Measurements from ENCODE around the gene TSSK2.

Gene TSSK2

GRCh38 chr22:19122752-19123492 is 8.2 kb upstream of the TSSK2 start:
- peak overlapping the region; percentile 86 for H3K27ac ChIP-seq
- ChIA-PET CTCF (no interaction called here), POLR2A (ENCODE audit: low non-redundant PET) (interaction anchor here (0.6 to 1.0 kb wide), 3 partner anchors 12 to 50 kb away, joined by 3 to 4 read pairs (median 4); partner anchors contain the start of gene ESS2)
- DNase-seq (ENCODE audit: low spot score) = no peak
- no peak for TF ChIP-seq CTCF (conservative IDR thresholded peaks at IDR 0.05; ENCODE audit: low read depth)

GRCh38 chr22:19123936-19124335 is 7.2 kb upstream of the TSSK2 start:
- ChIA-PET POLR2A (ENCODE audit: low non-redundant PET) (no interaction called here), CTCF (no interaction called here)
- H3K27ac ChIP-seq = no peak overlapping the region
- TF ChIP-seq CTCF (conservative IDR thresholded peaks at IDR 0.05; ENCODE audit: low read depth) = no peak
- DNase-seq (ENCODE audit: low spot score) = no peak

GRCh38 chr22:19124377-19124776 is 6.7 kb upstream of the TSSK2 start:
- POLR2A ChIA-PET (ENCODE audit: low non-redundant PET) = no interaction called here
- no peak overlapping the region for H3K27ac ChIP-seq
- no peak for DNase-seq (ENCODE audit: low spot score)
- no peak for TF ChIP-seq CTCF (conservative IDR thresholded peaks at IDR 0.05; ENCODE audit: low read depth)
- CTCF ChIA-PET = no interaction called here

GRCh38 chr22:19125011-19125410 is 6.1 kb upstream of the TSSK2 start:
- no peak for TF ChIP-seq CTCF (conservative IDR thresholded peaks at IDR 0.05; ENCODE audit: low read depth)
- CTCF ChIA-PET = interaction anchor here (0.7 kb wide), 1 partner anchor 26 kb away, joined by 3 read pairs; no protein-coding TSS in a partner anchor
- no peak for DNase-seq (ENCODE audit: low spot score)
- no peak overlapping the region for H3K27ac ChIP-seq
- POLR2A ChIA-PET (ENCODE audit: low non-redundant PET) = no interaction called here

GRCh38 chr22:19125474-19126308 is 5.4 kb upstream of the TSSK2 start:
- no peak for TF ChIP-seq CTCF (conservative IDR thresholded peaks at IDR 0.05; ENCODE audit: low read depth)
- CTCF ChIA-PET = interaction anchor here (0.7 kb wide), 1 partner anchor 27 kb away, joined by 3 read pairs; no protein-coding TSS in a partner anchor
- POLR2A ChIA-PET (ENCODE audit: low non-redundant PET) = no interaction called here
- H3K27ac ChIP-seq = no peak overlapping the region
- DNase-seq (ENCODE audit: low spot score) = no peak

GRCh38 chr22:19126309-19127273 is 4.5 kb upstream of the TSSK2 start:
- ChIA-PET POLR2A (ENCODE audit: low non-redundant PET) (no interaction called here), CTCF (no interaction called here)
- DNase-seq (ENCODE audit: low spot score) = no peak
- TF ChIP-seq CTCF (conservative IDR thresholded peaks at IDR 0.05; ENCODE audit: low read depth) = no peak
- no peak overlapping the region for H3K27ac ChIP-seq

All from RWPE1 (cell line).